Upper lobe of left lung (tissue), 4 donors: Measurements from ENCODE around the gene NRDC.

Experiments used
- POLR2A ChIP-seq, 4 donors: fragments of 450-650 bp; IDR thresholded peaks; one replicate each; pipeline ENCODE4 v1.5.1; 2016 to 2017; ENCODE audit warnings: antibody characterized with exemption in 4 of 4, mild to moderate bottlenecking in 2 of 4
- TF ChIP-seq, protein P1 (sequence below), 6 experiments: fragments of 450-650 bp in 4 of 6; fragments of 200-600 bp in 2 of 6; sonication (generic) in 2 of 6; IDR thresholded peaks; one replicate each; pipeline ENCODE4 v1.5.1; 2016 to 2019; ENCODE audit warnings: antibody characterized with exemption in 6 of 6

GRCh38 chr1:51833700-51834099 is 44.8 kb downstream of the NRDC start:
- no peak for TF ChIP-seq POLR2A (IDR thresholded peaks at IDR 0.05)
- TF ChIP-seq, protein P1, sequence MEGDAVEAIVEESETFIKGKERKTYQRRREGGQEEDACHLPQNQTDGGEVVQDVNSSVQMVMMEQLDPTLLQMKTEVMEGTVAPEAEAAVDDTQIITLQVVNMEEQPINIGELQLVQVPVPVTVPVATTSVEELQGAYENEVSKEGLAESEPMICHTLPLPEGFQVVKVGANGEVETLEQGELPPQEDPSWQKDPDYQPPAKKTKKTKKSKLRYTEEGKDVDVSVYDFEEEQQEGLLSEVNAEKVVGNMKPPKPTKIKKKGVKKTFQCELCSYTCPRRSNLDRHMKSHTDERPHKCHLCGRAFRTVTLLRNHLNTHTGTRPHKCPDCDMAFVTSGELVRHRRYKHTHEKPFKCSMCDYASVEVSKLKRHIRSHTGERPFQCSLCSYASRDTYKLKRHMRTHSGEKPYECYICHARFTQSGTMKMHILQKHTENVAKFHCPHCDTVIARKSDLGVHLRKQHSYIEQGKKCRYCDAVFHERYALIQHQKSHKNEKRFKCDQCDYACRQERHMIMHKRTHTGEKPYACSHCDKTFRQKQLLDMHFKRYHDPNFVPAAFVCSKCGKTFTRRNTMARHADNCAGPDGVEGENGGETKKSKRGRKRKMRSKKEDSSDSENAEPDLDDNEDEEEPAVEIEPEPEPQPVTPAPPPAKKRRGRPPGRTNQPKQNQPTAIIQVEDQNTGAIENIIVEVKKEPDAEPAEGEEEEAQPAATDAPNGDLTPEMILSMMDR (IDR thresholded peaks at IDR 0.05), result no peak
